ENCODE measurements around the gene PAPOLB.
A peak's percentile ranks its signal among the peaks of the same experiment; 100 is the strongest.

Gene PAPOLB

GRCh38 chr7:4840079-4840501 is 21.7 kb downstream of the PAPOLB start:
- no peak for DNase-seq

GRCh38 chr7:4838626-4839334 is 23.1 kb downstream of the PAPOLB start:
- no peak for DNase-seq

GRCh38 chr7:4837803-4838625 is 23.8 kb downstream of the PAPOLB start:
- no peak for DNase-seq

GRCh38 chr7:4837041-4837802 is 24.6 kb downstream of the PAPOLB start:
- no peak for DNase-seq

- no peak for DNase-seq
These were observed 25.6 kb downstream of the PAPOLB start for GRCh38 chr7:4836206-4836661.

GRCh38 chr7:4835398-4836205 is 26.2 kb downstream of the PAPOLB start:
- DNase-seq = no peak

- DNase-seq = no peak
These were observed 27.0 kb downstream of the PAPOLB start for GRCh38 chr7:4834601-4835397.

- DNase-seq = no peak
These were observed 27.9 kb downstream of the PAPOLB start for GRCh38 chr7:4833691-4834600.

GRCh38 chr7:4833176-4833575 is 28.7 kb downstream of the PAPOLB start:
- DNase-seq = no peak

GRCh38 chr7:4832711-4833110 is 29.1 kb downstream of the PAPOLB start:
- no peak for DNase-seq

GRCh38 chr7:4831723-4832495 is 29.9 kb downstream of the PAPOLB start:
- no peak for DNase-seq

GRCh38 chr7:4830176-4830575 is 31.7 kb downstream of the PAPOLB start:
- DNase-seq = peak; percentile 60

GRCh38 chr7:4828720-4829383 is 33.0 kb downstream of the PAPOLB start:
- no peak for DNase-seq

GRCh38 chr7:4825081-4825480 is 36.7 kb downstream of the PAPOLB start:
- DNase-seq = no peak

- no peak for DNase-seq
These were observed 37.6 kb downstream of the PAPOLB start for GRCh38 chr7:4824120-4824775.

- no peak for DNase-seq
These were observed 38.2 kb downstream of the PAPOLB start for GRCh38 chr7:4823441-4824119.

GRCh38 chr7:4822677-4823076 is 39.2 kb downstream of the PAPOLB start:
- no peak for DNase-seq

GRCh38 chr7:4820967-4821471 is 40.8 kb downstream of the PAPOLB start:
- DNase-seq = no peak
